CD4-positive, alpha-beta T cell treated with Interleukin-10 for 1 hour (primary cell): ENCODE results near the gene TRPM2.

Source experiments
- DNase-seq: peaks from one replicate; pipeline ENCODE4 v3.0.0-alpha.2; 2020

TRPM2 gene

DNA sequence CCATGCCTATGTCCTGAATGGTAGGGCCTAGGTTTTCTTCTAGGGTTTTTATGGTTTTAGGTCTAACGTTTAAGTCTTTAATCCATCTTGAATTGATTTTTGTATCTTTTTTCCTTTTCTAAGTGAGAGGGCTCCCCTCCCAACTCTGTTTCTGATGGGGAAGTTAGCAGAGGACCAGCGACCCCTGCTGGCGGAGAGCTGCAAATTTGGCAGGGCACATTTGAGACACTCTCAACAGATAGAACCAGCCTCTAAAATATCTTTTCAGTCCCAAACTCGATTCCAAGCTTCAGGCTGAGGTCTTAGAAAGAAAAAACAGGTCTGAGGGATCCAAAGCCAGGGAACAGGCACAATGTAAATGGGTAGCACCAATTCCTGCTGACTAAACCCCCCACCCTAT, 134.4 kb downstream of the TRPM2 start:
- peak; percentile 53 for DNase-seq

DNA sequence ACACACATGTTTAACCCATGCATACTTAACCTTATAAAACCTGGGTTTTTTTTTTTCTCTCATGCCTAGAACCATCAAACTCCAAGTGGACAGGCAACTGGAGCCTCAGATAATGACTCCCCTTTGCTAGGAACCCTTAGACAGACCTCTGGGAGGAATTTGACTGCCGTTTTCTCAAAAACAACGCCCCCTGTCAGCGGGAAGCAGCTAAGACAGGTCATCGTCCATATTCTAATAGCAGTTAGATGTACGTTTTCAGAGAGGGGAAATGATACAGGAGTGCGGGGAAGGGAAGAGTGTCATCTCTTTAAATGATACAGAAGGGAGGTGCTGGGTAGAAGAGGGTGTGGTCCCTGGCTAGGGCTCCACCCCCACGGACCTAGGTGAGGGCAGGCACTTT, 136.5 kb downstream of the TRPM2 start:
- DNase-seq: no peak

DNA sequence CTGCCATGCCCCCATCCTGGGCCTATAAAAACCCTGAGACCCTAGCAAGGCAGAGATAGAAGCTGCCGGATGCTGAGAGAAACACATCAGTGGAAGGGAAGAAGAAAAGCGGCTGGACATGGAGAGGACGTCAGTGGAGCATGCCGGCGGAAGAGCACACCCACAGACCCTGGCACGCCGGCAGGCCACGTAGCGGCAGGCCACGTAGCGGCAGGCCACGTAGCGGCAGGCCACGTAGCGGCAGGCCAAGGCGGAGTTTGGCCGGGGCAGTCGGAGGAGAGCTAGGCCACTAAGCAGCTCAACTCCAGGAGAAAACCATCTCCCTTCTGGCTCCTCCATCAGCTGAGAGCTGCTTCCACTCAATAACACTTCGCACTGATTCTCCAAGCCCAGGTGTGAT, 137.0 kb downstream of the TRPM2 start:
- DNase-seq: no peak

- DNase-seq: no peak
Observed at GRCh38 chr21:44490816-44491215, 137.4 kb downstream of the TRPM2 start.
